ENCODE measurements around the gene MYO16.

The MYO16 gene

DNA sequence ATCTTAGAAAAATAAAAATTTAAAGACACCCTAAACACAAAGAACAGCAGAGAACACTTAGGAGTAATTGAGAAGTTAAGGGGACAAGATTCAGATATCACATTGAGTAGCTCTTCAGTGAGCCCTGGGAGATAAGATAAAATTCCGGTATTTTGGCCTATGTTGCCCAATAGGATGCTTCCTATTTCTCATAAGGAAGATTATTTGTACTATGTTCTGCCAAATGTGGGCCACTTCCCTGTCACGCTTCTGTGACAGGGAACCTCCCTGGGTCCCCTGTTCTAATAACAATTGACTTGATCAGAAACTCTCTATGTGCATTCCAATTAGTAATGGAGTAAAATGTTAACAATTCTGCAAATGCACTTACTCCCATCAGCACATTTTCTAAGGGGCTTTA is 310.7 kb downstream of the MYO16 start:
- TF ChIP-seq, protein P1, sequence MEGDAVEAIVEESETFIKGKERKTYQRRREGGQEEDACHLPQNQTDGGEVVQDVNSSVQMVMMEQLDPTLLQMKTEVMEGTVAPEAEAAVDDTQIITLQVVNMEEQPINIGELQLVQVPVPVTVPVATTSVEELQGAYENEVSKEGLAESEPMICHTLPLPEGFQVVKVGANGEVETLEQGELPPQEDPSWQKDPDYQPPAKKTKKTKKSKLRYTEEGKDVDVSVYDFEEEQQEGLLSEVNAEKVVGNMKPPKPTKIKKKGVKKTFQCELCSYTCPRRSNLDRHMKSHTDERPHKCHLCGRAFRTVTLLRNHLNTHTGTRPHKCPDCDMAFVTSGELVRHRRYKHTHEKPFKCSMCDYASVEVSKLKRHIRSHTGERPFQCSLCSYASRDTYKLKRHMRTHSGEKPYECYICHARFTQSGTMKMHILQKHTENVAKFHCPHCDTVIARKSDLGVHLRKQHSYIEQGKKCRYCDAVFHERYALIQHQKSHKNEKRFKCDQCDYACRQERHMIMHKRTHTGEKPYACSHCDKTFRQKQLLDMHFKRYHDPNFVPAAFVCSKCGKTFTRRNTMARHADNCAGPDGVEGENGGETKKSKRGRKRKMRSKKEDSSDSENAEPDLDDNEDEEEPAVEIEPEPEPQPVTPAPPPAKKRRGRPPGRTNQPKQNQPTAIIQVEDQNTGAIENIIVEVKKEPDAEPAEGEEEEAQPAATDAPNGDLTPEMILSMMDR (IDR thresholded peaks at IDR 0.05; ENCODE audit: low read depth, low read length), result no peak
- no peak for DNase-seq (ENCODE audit: extremely low read depth, low read depth)

DNA sequence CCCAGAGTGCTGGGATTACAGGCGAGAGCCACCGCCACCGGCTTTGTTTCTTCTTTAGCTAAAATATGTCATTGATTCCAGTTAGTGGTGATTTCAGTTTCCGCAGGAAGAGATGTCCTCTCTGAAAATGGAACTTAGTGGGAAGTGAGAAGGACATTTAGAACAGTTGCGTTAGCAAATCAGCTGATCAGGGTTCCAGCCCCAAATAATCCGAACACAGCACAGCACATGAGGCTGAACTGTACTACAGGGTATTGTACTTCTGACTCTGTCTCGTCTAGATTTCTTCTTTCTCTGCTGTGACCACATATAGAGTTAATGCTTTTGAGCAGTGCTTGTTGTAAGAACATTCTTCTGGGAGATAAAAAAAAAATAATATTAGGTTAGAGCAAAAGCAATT is 314.4 kb downstream of the MYO16 start:
- no peak for DNase-seq (ENCODE audit: extremely low read depth, low read depth)
- TF ChIP-seq, protein P1 (IDR thresholded peaks at IDR 0.05; ENCODE audit: low read depth, low read length), result no peak

DNA sequence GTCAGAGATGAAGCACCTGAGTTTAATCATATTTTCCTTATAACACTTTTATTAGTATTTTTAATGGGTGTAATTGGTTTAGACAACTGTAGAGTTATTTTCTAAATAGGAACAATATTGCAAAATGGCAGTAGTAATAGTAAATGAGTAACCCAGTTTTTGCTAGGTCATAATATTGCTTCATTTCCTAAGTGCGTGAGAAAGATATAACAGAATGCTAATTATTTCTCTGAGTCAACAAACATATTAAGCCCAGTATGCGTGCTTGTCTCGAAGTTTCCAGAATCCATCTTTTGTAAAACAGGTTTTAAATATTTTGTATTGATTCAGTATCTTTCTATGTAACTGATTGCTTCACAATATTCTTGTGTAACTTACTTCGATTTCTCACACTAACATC is 315.3 kb downstream of the MYO16 start:
- peak; percentile 59 for DNase-seq (ENCODE audit: extremely low read depth, low read depth)
- TF ChIP-seq, protein P1 (IDR thresholded peaks at IDR 0.05; ENCODE audit: low read depth, low read length), result no peak

DNA sequence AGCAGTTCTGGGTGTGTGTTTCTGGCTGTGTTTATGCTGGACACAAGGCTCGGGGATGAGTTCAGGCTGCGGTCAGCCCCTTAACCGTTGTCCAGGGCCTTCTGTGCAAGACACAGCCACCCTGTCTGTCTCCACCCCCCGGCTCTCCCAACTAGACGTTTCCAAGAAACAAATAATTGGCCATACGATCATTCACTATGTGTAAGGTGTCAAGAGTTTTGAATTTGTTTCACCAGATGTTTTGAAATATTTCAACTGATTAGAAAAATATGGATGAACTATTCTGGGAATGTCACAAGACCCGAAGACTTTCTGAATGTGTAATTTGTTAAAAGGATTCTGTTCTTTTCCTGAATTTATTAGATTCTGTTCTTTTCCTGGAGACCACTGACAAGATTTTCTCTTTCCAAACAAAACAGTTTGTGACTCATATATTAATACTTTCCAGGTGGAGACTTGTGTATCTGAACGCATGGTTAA is 318.2 kb downstream of the MYO16 start:
- TF ChIP-seq, protein P1 (IDR thresholded peaks at IDR 0.05; ENCODE audit: low read depth, low read length), result no peak
- DNase-seq (ENCODE audit: extremely low read depth, low read depth), result peak; percentile 85

DNA sequence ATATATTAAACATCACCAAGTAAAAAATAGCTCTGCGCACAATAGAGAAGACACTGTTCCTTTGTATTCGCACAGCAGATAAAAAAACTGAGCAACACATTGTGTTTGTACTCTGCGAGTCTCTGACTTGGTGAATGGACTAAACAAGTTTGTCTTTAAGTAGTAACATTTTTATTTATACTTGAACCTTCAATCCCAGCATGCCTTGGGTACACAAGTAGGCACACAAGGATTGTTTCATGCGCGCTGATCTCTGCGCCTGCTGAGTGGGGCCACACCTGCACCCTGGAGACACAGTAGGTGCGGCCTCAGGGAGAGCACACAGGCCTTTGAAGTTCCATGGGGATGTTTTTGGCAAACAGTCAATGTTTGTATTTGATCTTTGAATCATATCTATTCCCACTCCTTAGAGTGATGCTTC is 318.9 kb downstream of the MYO16 start:
- no peak for DNase-seq (ENCODE audit: extremely low read depth, low read depth)
- TF ChIP-seq, protein P1 (IDR thresholded peaks at IDR 0.05; ENCODE audit: low read depth, low read length), result no peak

DNA sequence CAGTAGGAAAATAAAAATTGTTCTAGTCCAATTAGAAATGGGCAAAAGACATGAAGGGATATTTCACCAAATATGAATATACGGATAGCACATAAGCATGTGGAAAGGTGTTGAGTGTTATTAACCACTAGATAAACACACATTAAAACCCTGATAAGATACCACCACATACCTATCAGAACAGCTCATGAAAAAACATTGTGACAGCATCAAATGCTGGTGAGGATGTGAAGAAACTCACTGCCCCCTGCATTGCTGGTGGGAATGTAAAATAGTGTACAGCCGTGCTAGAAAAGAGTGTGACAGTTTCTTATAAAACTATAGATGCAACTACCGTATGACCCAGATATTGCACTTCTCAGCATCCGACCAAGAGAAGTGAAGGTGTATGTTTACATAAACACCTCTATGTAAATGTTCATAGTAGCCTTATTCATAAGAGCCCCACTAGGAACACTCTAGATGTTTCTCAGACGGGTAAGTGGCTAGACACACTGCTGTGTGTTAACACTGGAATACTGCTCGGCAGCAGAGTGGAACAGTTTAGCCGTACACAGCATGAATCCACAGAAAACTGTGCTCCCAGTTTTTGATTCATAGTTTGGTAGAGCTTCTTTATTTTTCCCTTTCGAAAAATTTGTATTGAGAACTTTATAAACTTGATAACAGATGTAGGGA is 321.1 kb downstream of the MYO16 start:
- TF ChIP-seq, protein P1 (IDR thresholded peaks at IDR 0.05; ENCODE audit: low read depth, low read length), result no peak
- no peak for DNase-seq (ENCODE audit: extremely low read depth, low read depth)

DNA sequence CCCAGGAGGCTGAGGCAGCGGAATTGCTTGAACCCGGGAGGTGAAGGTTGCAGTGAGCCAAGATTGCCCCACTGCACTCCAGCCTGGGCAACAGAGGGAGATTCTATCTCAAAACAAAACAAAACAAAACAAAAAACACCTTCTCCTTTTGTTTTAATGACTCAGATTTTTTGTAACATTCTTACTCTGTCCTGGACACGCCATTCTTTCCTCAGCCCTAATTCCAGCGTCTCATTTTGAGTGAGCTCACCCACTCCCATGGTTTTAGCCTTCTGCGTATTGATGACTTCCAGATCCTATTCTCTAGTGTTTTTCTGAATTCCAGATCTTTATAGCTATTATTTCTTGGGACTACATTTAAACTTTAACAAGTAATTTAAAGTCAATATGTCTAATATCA is 326.3 kb downstream of the MYO16 start:
- TF ChIP-seq, protein P1 (IDR thresholded peaks at IDR 0.05; ENCODE audit: low read depth, low read length), result no peak
- DNase-seq (ENCODE audit: extremely low read depth, low read depth), result no peak
